ENCODE results near the gene WBP2. TPM values are rescaled to one million over a fixed set of nuclear protein-coding genes. Genes with fewer than 3 reads are reported as not detected.

Gene WBP2
- total and polyA plus RNA-seq, 2 experiments from 2014 or later: 61.3 to 160 TPM

GRCh38 chr17:75843577-75844529, 11.3 kb downstream of the WBP2 start, which contains the start of gene UNC13D:
Gene UNC13D, minus strand, starts transcription at chr17:75844404. Its CDS starts 67 bp downstream, at chr17:75844337.
- Histone ChIP-seq H3K9me3 (ENCODE audit: low read depth) (no peaks in the 10 kb centered on the region), H3K27ac (peak within 1 kb of the TSS; percentile 59), H3K36me3 (peaks cover 5% of the 10 kb centered on the region), H3K4me1 (ENCODE audit: low read depth) (peaks cover 23% of the 10 kb centered on the region), H3K27me3 (no peaks in the 10 kb centered on the region), H3K4me3 (no peak within 1 kb of the TSS)
- TF ChIP-seq, protein P1, sequence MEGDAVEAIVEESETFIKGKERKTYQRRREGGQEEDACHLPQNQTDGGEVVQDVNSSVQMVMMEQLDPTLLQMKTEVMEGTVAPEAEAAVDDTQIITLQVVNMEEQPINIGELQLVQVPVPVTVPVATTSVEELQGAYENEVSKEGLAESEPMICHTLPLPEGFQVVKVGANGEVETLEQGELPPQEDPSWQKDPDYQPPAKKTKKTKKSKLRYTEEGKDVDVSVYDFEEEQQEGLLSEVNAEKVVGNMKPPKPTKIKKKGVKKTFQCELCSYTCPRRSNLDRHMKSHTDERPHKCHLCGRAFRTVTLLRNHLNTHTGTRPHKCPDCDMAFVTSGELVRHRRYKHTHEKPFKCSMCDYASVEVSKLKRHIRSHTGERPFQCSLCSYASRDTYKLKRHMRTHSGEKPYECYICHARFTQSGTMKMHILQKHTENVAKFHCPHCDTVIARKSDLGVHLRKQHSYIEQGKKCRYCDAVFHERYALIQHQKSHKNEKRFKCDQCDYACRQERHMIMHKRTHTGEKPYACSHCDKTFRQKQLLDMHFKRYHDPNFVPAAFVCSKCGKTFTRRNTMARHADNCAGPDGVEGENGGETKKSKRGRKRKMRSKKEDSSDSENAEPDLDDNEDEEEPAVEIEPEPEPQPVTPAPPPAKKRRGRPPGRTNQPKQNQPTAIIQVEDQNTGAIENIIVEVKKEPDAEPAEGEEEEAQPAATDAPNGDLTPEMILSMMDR (IDR thresholded peaks at IDR 0.05; ENCODE audit: low read depth, low read length): no peak
- DNase-seq (ENCODE audit: low read depth in 1 of 2, low spot score in 1 of 2): no peak

- Histone ChIP-seq H3K27me3 (no peaks in the 10 kb centered on the region), H3K27ac (no peak overlapping the region), H3K9me3 (ENCODE audit: low read depth) (no peaks in the 10 kb centered on the region), H3K36me3 (no peaks in the 10 kb centered on the region), H3K4me1 (ENCODE audit: low read depth) (peaks cover 26% of the 10 kb centered on the region), H3K4me3 (no peak overlapping the region)
- DNase-seq (ENCODE audit: low read depth in 1 of 2, low spot score in 1 of 2): no peak
- TF ChIP-seq, protein P1 (IDR thresholded peaks at IDR 0.05; ENCODE audit: low read depth, low read length): no peak
Observed at GRCh38 chr17:75842963-75843576, 12.1 kb downstream of the WBP2 start.

DNA sequence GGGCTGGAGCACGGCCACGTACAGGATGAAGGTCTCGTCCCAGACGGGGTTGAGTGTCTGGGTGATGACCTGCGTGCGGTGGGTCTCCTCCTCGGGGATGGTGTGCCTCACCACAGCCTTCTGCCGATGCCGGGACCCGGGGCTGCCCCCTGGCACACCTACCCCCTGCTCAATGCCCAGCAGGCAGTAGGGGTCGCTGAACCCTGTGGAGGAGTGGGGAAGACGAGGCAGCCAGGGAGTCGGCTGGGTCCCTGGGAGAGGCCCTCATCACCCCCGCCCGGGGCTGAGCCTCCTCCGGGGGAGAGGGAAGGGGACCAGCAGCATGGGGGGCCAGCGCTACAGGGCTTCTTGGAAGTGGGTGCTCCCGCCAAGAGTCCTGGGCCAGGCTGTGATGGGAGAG, 12.7 kb downstream of the WBP2 start:
- Histone ChIP-seq H3K36me3 (no peaks in the 10 kb centered on the region), H3K27me3 (no peaks in the 10 kb centered on the region), H3K27ac (no peak overlapping the region), H3K4me3 (no peak overlapping the region), H3K4me1 (ENCODE audit: low read depth) (peaks cover 26% of the 10 kb centered on the region), H3K9me3 (ENCODE audit: low read depth) (no peaks in the 10 kb centered on the region)
- no peak for DNase-seq (ENCODE audit: low read depth in 1 of 2, low spot score in 1 of 2)
- TF ChIP-seq, protein P1 (IDR thresholded peaks at IDR 0.05; ENCODE audit: low read depth, low read length): no peak

DNA sequence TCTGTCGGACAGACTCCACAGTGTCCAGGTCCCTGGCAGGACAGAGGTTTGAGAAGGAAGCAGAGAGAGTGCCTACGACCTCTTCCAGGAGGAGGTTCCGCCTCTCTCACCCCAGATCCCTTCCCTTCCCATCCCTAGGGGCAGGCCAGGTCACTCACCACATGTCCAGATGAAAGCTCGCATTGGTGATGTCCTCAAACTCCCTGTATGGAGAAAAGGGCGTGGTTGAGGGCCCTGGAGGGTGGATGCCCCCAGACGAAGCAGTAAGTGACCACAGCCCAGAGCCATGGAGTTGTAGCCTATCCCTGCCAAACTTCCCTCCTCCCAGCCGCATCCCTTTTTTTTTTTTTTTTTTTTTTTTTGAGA, 14.4 kb downstream of the WBP2 start:
- no peak overlapping the region for H3K27ac ChIP-seq
- peaks cover 22% of the 10 kb centered on the region for H3K4me1 ChIP-seq (ENCODE audit: low read depth)
- no peak overlapping the region for H3K4me3 ChIP-seq
- H3K9me3 ChIP-seq (ENCODE audit: low read depth): no peaks in the 10 kb centered on the region
- TF ChIP-seq, protein P1 (IDR thresholded peaks at IDR 0.05; ENCODE audit: low read depth, low read length): no peak
- no peak for DNase-seq (ENCODE audit: low read depth in 1 of 2, low spot score in 1 of 2)
- no peaks in the 10 kb centered on the region for H3K36me3 ChIP-seq
- no peaks in the 10 kb centered on the region for H3K27me3 ChIP-seq

- no peaks in the 10 kb centered on the region for H3K9me3 ChIP-seq (ENCODE audit: low read depth)
- DNase-seq (ENCODE audit: low read depth in 1 of 2, low spot score in 1 of 2): no peak
- no peak overlapping the region for H3K27ac ChIP-seq
- no peaks in the 10 kb centered on the region for H3K27me3 ChIP-seq
- TF ChIP-seq, protein P1 (IDR thresholded peaks at IDR 0.05; ENCODE audit: low read depth, low read length): no peak
- H3K36me3 ChIP-seq: no peaks in the 10 kb centered on the region
- H3K4me1 ChIP-seq (ENCODE audit: low read depth): peaks cover 16% of the 10 kb centered on the region
- H3K4me3 ChIP-seq: no peak overlapping the region
Observed at GRCh38 chr17:75839942-75840798, 15.0 kb downstream of the WBP2 start.
